ENCODE data around the gene LGALS16.

DNA sequence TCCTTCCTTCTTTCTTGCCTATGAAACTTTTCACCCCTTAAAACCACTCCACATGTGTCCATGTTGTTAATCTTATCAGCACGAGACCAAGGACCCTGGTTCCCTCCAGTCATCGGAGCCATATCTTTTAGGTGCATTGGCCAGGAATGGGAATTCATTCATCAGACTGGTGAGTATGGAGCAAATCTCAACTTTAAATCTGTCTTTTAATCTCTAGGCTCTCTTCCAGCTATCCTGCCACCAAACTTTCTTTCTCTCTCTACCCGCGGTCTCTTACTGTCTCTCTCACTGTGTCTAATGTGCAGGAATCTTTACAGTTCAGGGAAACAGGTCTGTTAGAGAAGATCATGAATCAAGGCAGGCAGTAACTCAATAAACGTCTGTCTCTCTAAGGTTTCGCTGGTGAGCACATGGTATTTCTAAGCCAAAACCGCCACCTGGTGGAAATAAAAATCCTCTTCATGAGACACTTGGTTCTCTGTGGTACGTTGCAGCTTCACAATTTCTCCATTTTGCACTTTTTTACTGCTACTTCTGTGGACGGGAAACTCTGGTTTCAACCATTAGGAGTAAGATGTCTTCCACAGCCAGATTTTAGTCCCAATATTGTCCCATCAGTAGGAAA is 16.1 kb downstream of the LGALS16 start:
- TF ChIP-seq PATZ1 (CRISPR knock-in tag; IDR thresholded peaks at IDR 0.05; ENCODE audit: borderline replicate concordance) (no peak), PPARA (CRISPR knock-in tag; IDR thresholded peaks at IDR 0.05; ENCODE audit: borderline replicate concordance) (no peak), ARNTL (CRISPR knock-in tag; IDR thresholded peaks at IDR 0.05; ENCODE audit: borderline replicate concordance, low read depth) (no peak), ZFP3 (CRISPR knock-in tag; IDR thresholded peaks at IDR 0.05) (no peak), ISL1 (CRISPR knock-in tag; IDR thresholded peaks at IDR 0.05) (no peak), OSR1 (CRISPR knock-in tag; IDR thresholded peaks at IDR 0.05) (no peak)
- TF ChIP-seq, protein P1, sequence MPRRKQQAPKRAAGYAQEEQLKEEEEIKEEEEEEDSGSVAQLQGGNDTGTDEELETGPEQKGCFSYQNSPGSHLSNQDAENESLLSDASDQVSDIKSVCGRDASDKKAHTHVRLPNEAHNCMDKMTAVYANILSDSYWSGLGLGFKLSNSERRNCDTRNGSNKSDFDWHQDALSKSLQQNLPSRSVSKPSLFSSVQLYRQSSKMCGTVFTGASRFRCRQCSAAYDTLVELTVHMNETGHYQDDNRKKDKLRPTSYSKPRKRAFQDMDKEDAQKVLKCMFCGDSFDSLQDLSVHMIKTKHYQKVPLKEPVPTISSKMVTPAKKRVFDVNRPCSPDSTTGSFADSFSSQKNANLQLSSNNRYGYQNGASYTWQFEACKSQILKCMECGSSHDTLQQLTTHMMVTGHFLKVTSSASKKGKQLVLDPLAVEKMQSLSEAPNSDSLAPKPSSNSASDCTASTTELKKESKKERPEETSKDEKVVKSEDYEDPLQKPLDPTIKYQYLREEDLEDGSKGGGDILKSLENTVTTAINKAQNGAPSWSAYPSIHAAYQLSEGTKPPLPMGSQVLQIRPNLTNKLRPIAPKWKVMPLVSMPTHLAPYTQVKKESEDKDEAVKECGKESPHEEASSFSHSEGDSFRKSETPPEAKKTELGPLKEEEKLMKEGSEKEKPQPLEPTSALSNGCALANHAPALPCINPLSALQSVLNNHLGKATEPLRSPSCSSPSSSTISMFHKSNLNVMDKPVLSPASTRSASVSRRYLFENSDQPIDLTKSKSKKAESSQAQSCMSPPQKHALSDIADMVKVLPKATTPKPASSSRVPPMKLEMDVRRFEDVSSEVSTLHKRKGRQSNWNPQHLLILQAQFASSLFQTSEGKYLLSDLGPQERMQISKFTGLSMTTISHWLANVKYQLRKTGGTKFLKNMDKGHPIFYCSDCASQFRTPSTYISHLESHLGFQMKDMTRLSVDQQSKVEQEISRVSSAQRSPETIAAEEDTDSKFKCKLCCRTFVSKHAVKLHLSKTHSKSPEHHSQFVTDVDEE (CRISPR knock-in tag; IDR thresholded peaks at IDR 0.05): no peak
- TF ChIP-seq, protein P2, sequence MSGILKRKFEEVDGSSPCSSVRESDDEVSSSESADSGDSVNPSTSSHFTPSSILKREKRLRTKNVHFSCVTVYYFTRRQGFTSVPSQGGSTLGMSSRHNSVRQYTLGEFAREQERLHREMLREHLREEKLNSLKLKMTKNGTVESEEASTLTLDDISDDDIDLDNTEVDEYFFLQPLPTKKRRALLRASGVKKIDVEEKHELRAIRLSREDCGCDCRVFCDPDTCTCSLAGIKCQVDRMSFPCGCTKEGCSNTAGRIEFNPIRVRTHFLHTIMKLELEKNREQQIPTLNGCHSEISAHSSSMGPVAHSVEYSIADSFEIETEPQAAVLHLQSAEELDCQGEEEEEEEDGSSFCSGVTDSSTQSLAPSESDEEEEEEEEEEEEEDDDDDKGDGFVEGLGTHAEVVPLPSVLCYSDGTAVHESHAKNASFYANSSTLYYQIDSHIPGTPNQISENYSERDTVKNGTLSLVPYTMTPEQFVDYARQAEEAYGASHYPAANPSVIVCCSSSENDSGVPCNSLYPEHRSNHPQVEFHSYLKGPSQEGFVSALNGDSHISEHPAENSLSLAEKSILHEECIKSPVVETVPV (CRISPR knock-in tag; IDR thresholded peaks at IDR 0.05): no peak
